Mucosa of gallbladder (tissue), 1 donor: ENCODE data around the gene ZFYVE28. TPM values are rescaled to one million over a fixed set of nuclear protein-coding genes. Genes with fewer than 3 reads are reported as not detected.
A peak's percentile ranks its signal among the peaks of the same experiment; 100 is the strongest.

Experiments
- DNase-seq: peaks from one replicate; pipeline ENCODE4 v3.0.0-alpha.2; 2020; ENCODE audit warnings: low spot score
- total RNA-seq: library from RNA; stranded (reverse); gene quantifications from one replicate; pipeline ENCODE4 v1.2.1, GENCODE V29; 2021
- donor health status: DM: no; HTN: no; CAD: no.

ZFYVE28 gene
- total RNA-seq, 1 donor from 2014 or later: 31.1 TPM

GRCh38 chr4:2368746-2369437, 49.6 kb downstream of the ZFYVE28 start:
- no peak for DNase-seq

- DNase-seq: no peak
Observed at GRCh38 chr4:2367626-2368025, 50.8 kb downstream of the ZFYVE28 start.

- DNase-seq: no peak
Observed at GRCh38 chr4:2366252-2367192, 51.9 kb downstream of the ZFYVE28 start.

- DNase-seq: no peak
Observed at GRCh38 chr4:2365913-2366210, 52.6 kb downstream of the ZFYVE28 start.

- DNase-seq: no peak
Observed at GRCh38 chr4:2365054-2365912, 53.2 kb downstream of the ZFYVE28 start.

- peak; percentile 20 for DNase-seq
Observed at GRCh38 chr4:2364654-2365053, 53.8 kb downstream of the ZFYVE28 start.

DNA sequence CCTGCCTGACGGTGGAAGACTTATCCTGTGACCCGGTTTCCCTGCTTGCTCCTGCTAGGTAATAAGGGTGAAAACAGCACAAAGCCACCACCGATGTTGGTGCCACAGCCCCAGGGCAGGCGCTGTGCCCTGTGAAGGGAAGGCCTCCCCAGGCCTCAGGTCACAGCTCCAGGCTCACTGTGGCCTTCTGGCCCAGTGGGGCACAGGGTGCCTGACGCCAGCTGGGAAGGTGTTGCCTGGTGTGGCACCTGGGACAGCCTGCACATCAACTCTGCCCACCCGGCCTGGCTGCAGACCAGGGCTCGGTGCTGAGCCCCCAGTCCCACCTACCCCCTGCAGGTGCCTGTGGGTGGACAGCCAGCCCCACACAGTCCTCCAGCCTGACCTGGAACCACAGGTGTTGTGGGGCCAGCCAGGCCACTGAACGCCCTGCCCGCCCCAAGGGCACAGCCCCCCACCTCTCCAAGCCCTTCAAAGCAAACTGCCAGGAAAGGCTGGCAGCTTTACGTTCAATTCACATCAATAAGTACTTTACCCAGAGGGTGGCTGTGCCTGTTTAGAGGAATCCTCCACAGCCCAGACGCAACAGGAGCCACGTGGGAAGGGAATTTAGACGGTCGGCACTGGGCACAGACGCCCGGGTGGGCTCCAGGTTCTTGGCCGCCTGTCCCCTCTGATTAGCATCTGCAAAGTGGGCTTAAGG, 54.3 kb downstream of the ZFYVE28 start:
- no peak for DNase-seq

DNA sequence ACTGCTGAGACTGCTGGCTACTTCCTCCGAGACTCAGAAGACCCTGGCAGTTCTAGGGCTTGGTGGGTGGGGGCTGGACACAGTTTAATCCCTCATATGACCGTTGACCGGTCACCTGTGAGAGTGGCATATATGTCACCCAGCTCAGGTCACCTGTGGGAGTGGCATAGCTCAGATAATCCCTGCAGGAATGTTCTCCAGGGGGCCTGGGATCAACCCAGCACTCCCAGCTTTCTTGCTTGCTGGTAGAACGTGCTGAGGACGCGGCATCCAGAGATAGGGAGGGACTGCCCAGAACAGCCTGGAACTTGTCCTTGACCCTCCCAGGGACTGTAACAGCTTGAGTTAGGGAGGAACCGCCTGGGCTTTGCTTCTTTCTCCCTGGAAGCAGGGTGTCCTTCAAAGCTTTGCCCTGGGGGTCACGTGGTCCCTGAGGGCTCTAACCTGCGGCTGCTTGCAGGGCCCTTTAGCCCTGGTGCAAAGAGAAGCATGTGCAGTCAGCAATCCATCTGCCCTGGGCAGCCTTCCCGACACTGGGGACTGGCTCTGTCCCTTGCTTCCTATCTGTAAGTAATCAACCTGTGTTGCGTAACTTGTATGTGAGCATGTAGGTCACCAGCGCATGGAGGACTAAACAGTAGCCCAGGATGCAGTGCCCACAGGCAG, 55.3 kb downstream of the ZFYVE28 start:
- DNase-seq: peak; percentile 67

DNA sequence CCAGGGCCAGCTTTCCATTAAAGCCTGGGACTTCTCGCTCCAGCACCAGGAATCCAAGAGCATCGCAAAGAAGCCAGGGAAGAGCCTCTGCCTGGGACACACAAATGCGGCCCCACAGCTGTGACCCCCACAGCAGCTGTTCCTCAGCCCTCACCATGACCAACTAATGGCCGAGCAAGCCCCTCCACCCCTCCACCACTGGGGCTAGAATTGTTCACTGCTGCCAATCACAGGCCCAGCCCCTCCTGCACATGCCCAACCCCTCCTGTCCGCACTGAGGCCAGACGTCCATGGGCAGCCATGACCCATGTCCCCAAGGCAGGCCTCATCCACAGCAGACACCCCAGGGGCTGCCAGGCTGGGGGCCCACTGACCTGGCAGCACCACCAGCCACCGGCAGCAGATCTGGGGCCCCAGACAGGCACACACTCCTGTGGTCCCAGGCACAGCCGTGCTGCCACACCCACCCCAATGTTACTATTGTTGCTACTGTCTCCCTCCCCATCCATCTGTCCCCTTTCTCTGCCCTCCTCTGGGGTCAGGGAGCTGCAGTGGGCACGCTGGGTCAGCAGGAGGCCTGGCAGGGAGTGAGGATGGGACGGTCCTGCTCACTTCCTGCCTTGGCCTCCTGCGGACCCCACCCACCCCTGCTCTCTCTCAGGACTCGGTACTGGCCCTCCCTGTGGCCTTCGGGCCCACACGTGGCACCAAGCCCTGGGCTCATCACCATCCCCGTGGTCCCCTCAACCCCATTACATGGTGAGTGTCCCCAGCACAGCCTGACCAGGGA, 56.0 kb downstream of the ZFYVE28 start:
- DNase-seq: no peak

- no peak for DNase-seq
Observed at GRCh38 chr4:2361366-2362265, 56.8 kb downstream of the ZFYVE28 start.

GRCh38 chr4:2360396-2360730, 58.1 kb downstream of the ZFYVE28 start:
- no peak for DNase-seq

DNA sequence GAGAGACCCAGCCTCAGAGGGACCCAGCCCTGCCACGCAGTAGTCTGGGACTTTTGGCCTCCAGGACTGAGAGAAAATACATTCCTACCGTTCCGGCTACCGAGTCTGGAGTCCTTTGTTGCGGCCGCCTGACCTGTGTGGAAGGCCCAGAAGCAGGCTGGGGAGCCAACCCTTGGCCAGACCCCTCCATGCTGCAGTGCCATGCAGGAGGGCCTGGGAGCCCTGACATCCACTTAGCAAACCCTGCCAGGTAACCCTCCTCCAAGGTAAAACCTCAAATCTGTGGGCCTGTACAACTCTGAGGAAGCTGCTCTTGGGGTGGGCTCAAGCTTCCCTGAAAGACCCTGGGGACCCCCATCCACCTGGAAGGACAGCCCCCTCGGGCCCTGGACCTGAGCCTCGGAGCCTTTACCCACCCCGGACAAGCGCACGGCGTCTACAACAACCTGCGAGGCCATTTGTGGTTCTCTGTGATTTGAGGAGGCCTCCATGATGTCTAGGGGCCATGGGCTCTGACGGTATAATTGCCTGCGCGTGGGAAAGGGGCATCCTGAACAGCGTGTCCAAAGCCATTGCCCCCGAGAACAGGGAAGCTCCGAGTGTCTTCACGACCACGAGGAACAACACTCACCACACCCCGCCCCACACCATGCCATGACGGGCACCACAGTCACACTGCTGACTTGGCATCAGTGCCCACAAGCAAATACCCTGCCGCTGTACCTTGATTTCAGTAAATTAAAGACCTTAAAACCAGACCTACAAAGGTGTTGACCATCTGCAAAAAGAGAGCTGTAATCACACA, 58.7 kb downstream of the ZFYVE28 start:
- no peak for DNase-seq

DNA sequence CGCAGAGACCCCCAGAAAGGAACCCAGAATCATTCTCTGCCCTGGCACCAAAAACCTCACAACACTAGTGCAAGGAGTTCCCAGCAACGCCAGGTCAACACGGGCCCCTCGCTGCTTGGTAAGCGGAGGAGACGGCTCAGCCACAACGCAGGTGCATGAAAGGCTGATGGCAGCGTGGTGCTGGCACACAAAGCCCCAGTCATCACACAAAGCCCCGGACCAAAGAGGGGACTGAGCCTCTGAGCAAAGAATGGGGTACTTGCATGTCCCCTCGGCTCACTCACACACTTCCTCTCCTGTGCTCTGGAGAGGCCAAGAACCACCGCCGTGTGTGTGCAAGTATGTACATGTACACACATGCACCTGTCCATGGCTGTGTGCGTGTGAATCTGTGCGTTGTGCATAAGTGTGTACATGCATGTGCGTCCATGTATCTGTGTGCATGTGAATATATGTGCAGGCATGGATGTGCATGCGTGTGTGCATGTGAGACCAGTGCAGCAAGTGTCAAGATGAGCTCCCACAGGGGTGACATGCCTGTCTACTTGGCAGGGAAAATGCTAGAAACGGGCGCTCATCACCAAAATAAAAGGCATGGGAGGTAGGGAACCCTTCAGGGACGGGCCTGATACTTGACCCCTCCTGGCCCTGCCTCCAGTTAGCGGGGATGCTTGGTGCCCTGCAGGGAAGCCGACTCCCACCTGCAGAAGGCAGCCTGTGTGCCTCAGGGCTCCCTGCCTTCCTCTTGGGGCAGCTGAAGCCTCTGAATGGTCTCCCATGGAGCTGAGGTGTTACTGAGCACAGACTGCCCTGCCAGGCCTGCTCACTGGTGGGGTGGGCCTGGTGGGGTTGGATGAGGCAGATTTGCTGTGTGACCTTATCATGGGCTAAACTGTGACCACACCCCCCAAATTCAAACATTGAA, 60.4 kb downstream of the ZFYVE28 start:
- no peak for DNase-seq

- no peak for DNase-seq
Observed at GRCh38 chr4:2356123-2357069, 62.0 kb downstream of the ZFYVE28 start.

- DNase-seq: no peak
Observed at GRCh38 chr4:2354760-2355159, 63.7 kb downstream of the ZFYVE28 start.

- no peak for DNase-seq
Observed at GRCh38 chr4:2354118-2354517, 64.3 kb downstream of the ZFYVE28 start.
